ENCODE results near the gene C20orf144. TPM values are rescaled to one million over a fixed set of nuclear protein-coding genes. Genes with fewer than 3 reads are reported as not detected.
"Not testable (repeated sequence)": the region's sequence is repeated elsewhere in the genome, so short reads cannot be mapped to it uniquely, and the experiment has no call there.

The C20orf144 gene
- total RNA-seq, 2 donors from 2014 or later: 0.26 to 0.41 TPM

- no peak for ATAC-seq (replicated peaks)
- no peaks in the 10 kb centered on the region for H3K9me3 Mint-ChIP-seq
- no peak overlapping the region for H3K4me3 Mint-ChIP-seq
- H3K4me1 Mint-ChIP-seq: peaks cover 13% of the 10 kb centered on the region
- H3K36me3 Mint-ChIP-seq (ENCODE audit: low read depth): peaks cover 53% of the 10 kb centered on the region
- H3K27ac Mint-ChIP-seq: no peak overlapping the region
- H3K27me3 Mint-ChIP-seq: no peaks in the 10 kb centered on the region
These were observed 17.1 kb upstream of the C20orf144 start for GRCh38 chr20:33645072-33645358.

- Mint-ChIP-seq H3K9me3 (no peaks in the 10 kb centered on the region), H3K4me3 (no peak overlapping the region), H3K27me3 (no peaks in the 10 kb centered on the region), H3K4me1 (peaks cover 13% of the 10 kb centered on the region), H3K27ac (no peak overlapping the region), H3K36me3 (ENCODE audit: low read depth) (peaks cover 49% of the 10 kb centered on the region)
- ATAC-seq (replicated peaks): no peak
These were observed 16.7 kb upstream of the C20orf144 start for GRCh38 chr20:33645396-33645795.

- H3K9me3 Mint-ChIP-seq: no peaks in the 10 kb centered on the region
- no peak for ATAC-seq (replicated peaks)
These were observed 15.9 kb upstream of the C20orf144 start for GRCh38 chr20:33646191-33646590.

GRCh38 chr20:33646959-33647602 is 15.0 kb upstream of the C20orf144 start:
- not testable (repeated sequence) for ATAC-seq (replicated peaks); H3K27ac Mint-ChIP-seq; H3K4me3 Mint-ChIP-seq; H3K27me3 Mint-ChIP-seq; H3K9me3 Mint-ChIP-seq
- peaks cover 34% of the 10 kb centered on the region for H3K36me3 Mint-ChIP-seq (ENCODE audit: low read depth)
- peaks cover 13% of the 10 kb centered on the region for H3K4me1 Mint-ChIP-seq

More at GRCh38 chr20:33646191-33646590, 15.9 kb upstream of the C20orf144 start:
- Mint-ChIP-seq H3K27ac (no peak overlapping the region), H3K4me3 (no peak overlapping the region), H3K36me3 (ENCODE audit: low read depth) (peaks cover 41% of the 10 kb centered on the region), H3K4me1 (peaks cover 13% of the 10 kb centered on the region), H3K27me3 (no peaks in the 10 kb centered on the region)

- Mint-ChIP-seq H3K27me3 (no peaks in the 10 kb centered on the region), H3K27ac (no peak overlapping the region), H3K9me3 (no peaks in the 10 kb centered on the region), H3K4me3 (no peak overlapping the region), H3K4me1 (peaks cover 13% of the 10 kb centered on the region), H3K36me3 (ENCODE audit: low read depth) (peaks cover 26% of the 10 kb centered on the region)
- ATAC-seq (replicated peaks): no peak
These were observed 14.3 kb upstream of the C20orf144 start for GRCh38 chr20:33647603-33648395.

- H3K36me3 Mint-ChIP-seq (ENCODE audit: low read depth): peaks cover 20% of the 10 kb centered on the region
These were observed 13.6 kb upstream of the C20orf144 start for GRCh38 chr20:33648396-33649004.

GRCh38 chr20:33649201-33649681 is 12.9 kb upstream of the C20orf144 start:
- Mint-ChIP-seq H3K4me1 (peaks cover 13% of the 10 kb centered on the region), H3K9me3 (no peaks in the 10 kb centered on the region), H3K27ac (peak overlapping the region; percentile 50), H3K4me3 (no peak overlapping the region), H3K36me3 (ENCODE audit: low read depth) (peaks cover 20% of the 10 kb centered on the region), H3K27me3 (no peaks in the 10 kb centered on the region)
- ATAC-seq (replicated peaks): peak; percentile 15

More at GRCh38 chr20:33648396-33649004, 13.6 kb upstream of the C20orf144 start:
- Mint-ChIP-seq H3K4me1 (peaks cover 13% of the 10 kb centered on the region), H3K27me3 (no peaks in the 10 kb centered on the region), H3K9me3 (no peaks in the 10 kb centered on the region), H3K27ac (no peak overlapping the region), H3K4me3 (no peak overlapping the region)
- peak; percentile 18 for ATAC-seq (replicated peaks)

- peaks cover 11% of the 10 kb centered on the region for H3K36me3 Mint-ChIP-seq (ENCODE audit: low read depth)
These were observed 11.9 kb upstream of the C20orf144 start for GRCh38 chr20:33650111-33650752.

GRCh38 chr20:33650753-33651561 is 11.2 kb upstream of the C20orf144 start:
- Mint-ChIP-seq H3K27ac (peak overlapping the region; percentile 91), H3K4me3 (peak overlapping the region; percentile 67), H3K4me1 (peaks cover 10% of the 10 kb centered on the region), H3K36me3 (ENCODE audit: low read depth) (peaks cover 5% of the 10 kb centered on the region), H3K27me3 (no peaks in the 10 kb centered on the region), H3K9me3 (no peaks in the 10 kb centered on the region)
- no peak for ATAC-seq (replicated peaks)

More at GRCh38 chr20:33650111-33650752, 11.9 kb upstream of the C20orf144 start:
- no peaks in the 10 kb centered on the region for H3K9me3 Mint-ChIP-seq
- peaks cover 13% of the 10 kb centered on the region for H3K4me1 Mint-ChIP-seq
- ATAC-seq (replicated peaks): no peak
- no peak overlapping the region for H3K27ac Mint-ChIP-seq
- no peak overlapping the region for H3K4me3 Mint-ChIP-seq
- H3K27me3 Mint-ChIP-seq: no peaks in the 10 kb centered on the region

- Mint-ChIP-seq H3K4me1 (peaks cover 10% of the 10 kb centered on the region), H3K27me3 (no peaks in the 10 kb centered on the region), H3K9me3 (no peaks in the 10 kb centered on the region), H3K27ac (peak overlapping the region; percentile 91), H3K4me3 (peak overlapping the region; percentile 67), H3K36me3 (ENCODE audit: low read depth) (peaks cover 5% of the 10 kb centered on the region)
- no peak for ATAC-seq (replicated peaks)
These were observed 10.5 kb upstream of the C20orf144 start for GRCh38 chr20:33651562-33652048.

GRCh38 chr20:33653218-33653899 is 8.8 kb upstream of the C20orf144 start:
- H3K4me1 Mint-ChIP-seq: peaks cover 4% of the 10 kb centered on the region
- H3K27ac Mint-ChIP-seq: peak overlapping the region; percentile 91
- H3K27me3 Mint-ChIP-seq: no peaks in the 10 kb centered on the region
- no peaks in the 10 kb centered on the region for H3K36me3 Mint-ChIP-seq (ENCODE audit: low read depth)
- ATAC-seq (replicated peaks): no peak
- no peaks in the 10 kb centered on the region for H3K9me3 Mint-ChIP-seq
- peak overlapping the region; percentile 67 for H3K4me3 Mint-ChIP-seq

GRCh38 chr20:33653900-33654596 is 8.1 kb upstream of the C20orf144 start:
- H3K27ac Mint-ChIP-seq: peak overlapping the region; percentile 91
- no peaks in the 10 kb centered on the region for H3K36me3 Mint-ChIP-seq (ENCODE audit: low read depth)
- no peak for ATAC-seq (replicated peaks)
- H3K9me3 Mint-ChIP-seq: no peaks in the 10 kb centered on the region
- H3K27me3 Mint-ChIP-seq: no peaks in the 10 kb centered on the region
- H3K4me1 Mint-ChIP-seq: no peaks in the 10 kb centered on the region
- H3K4me3 Mint-ChIP-seq: no peak overlapping the region

GRCh38 chr20:33654680-33655161 is 7.4 kb upstream of the C20orf144 start:
- Mint-ChIP-seq H3K27me3 (no peaks in the 10 kb centered on the region), H3K4me1 (no peaks in the 10 kb centered on the region), H3K36me3 (ENCODE audit: low read depth) (no peaks in the 10 kb centered on the region), H3K27ac (peak overlapping the region; percentile 50), H3K9me3 (no peaks in the 10 kb centered on the region), H3K4me3 (no peak overlapping the region)
- no peak for ATAC-seq (replicated peaks)

Data from activated T-helper 17 cell treated with anti-CD3 and anti-CD28 coated beads, Interleukin-2, amount 50 U/mL, for 72 hours (primary cell).